Stomach (tissue), 4 donors: Measurements from ENCODE around the gene USP47.

ENCODE experiments used
- CTCF ChIP-seq, 7 experiments: fragments of 450-650 bp in 4 of 7; fragments of 200-600 bp in 3 of 7; sonication (generic) in 3 of 7; IDR thresholded peaks; one replicate each; pipeline ENCODE4 v1.5.1; 2016 to 2019; ENCODE audit warnings: antibody characterized with exemption in 7 of 7, control low read depth in 2 of 7, mild to moderate bottlenecking in 1 of 7
- EP300 ChIP-seq: sonication (generic); formaldehyde crosslinking; IDR thresholded peaks from one replicate; pipeline ENCODE4 v1.6.1; 2017; ENCODE audit warnings: antibody characterized with exemption
- POLR2A ChIP-seq, 4 donors: fragments of 450-650 bp; IDR thresholded peaks; one replicate each; pipeline ENCODE4 v1.6.1; 2016; ENCODE audit warnings: antibody characterized with exemption in 4 of 4, control low read depth in 2 of 4, mild to moderate bottlenecking in 1 of 4, moderate library complexity in 1 of 4

GRCh38 chr11:11997049-11997322, 155.2 kb downstream of the USP47 start:
- no peak for TF ChIP-seq POLR2A (IDR thresholded peaks at IDR 0.05)
- no peak for TF ChIP-seq EP300
- no peak for TF ChIP-seq CTCF (IDR thresholded peaks at IDR 0.05)
